Muscle of arm (tissue), 12 donors: ENCODE measurements around the gene CDK4. TPM values are rescaled to one million over a fixed set of nuclear protein-coding genes. Genes with fewer than 3 reads are reported as not detected.

Experiments
- DNase-seq: peaks from one replicate; pipeline ENCODE4 v3.0.0-alpha.2; 2013
- polyA plus RNA-seq, 12 donors: library from polyadenylated mRNA; unstranded; fragments of 120-200 nt; gene quantifications; one replicate each; pipeline ENCODE4 v1.2.1, GENCODE V29; 2013; ENCODE audit not compliant: insufficient read length in 12 of 12

Gene CDK4
- polyA plus RNA-seq, 12 donors: 106 to 176 (median 131) TPM; not detected in 1

DNA sequence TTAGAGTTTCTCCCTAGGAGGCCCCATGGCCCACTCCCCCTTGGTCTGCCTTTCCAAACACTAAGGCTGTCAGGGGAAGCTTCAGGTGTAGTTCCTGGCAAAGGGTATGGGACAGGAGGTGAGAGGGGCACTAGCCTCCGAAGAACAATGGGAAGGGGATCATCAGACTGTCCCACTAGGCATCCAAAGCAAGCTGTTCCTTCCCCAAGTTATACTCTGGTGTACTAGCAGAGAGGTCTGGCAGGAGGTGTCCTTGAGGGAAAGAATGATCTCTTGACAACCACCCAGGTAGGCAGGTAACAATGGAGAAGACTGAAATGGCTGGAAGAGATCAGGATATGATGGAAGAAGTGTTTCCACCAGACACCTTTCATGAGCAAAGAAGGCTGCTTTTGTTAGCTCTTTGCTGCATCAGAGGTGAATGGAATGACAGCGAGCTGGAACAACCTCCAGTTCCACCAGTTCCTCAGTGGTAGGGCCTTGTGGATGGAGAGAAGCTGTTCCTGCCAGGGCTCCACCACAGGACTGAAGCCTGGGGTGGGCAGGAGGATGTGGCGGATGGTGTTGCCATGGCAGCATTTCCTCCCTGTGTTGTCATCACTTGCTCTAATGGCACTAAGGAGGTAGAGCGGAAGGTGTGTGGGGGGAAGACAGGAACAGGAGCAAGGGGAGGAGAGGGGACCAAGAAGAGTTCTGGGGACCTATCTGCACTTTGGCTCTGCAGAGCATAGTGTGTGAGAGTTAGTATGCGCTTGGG is 11.3 kb downstream of the CDK4 start:
- DNase-seq: no peak

DNA sequence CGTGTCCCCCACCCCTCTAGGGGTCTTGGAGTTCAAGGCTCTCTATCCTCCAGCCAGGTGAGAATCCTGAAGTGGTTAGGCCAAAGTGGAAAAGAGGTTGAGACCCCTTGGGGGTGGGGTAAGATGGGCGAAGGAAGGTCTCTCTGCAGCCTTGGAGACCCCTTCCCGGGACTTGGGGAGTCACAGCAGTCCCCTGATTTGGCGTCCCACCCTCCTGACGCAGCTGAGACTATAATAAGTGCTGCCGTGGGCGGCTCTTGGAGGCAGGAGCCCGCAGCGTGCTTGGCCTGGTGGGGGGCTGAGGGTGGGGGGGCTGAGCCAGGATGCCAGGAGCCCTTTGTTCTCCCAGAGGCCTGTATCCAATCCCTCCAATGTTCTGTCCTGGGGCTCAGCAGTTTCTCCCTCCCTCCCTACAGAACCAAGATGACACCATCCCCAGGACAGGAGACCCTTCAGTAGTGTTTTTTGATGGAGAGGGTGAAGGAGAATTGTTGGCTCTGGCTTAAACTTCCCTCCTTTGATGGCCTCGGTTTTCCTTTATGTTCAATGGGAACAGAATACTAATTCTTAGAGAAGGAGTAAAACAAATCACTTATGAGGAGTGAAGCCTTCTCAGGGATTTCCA is 12.1 kb downstream of the CDK4 start:
- no peak for DNase-seq

DNA sequence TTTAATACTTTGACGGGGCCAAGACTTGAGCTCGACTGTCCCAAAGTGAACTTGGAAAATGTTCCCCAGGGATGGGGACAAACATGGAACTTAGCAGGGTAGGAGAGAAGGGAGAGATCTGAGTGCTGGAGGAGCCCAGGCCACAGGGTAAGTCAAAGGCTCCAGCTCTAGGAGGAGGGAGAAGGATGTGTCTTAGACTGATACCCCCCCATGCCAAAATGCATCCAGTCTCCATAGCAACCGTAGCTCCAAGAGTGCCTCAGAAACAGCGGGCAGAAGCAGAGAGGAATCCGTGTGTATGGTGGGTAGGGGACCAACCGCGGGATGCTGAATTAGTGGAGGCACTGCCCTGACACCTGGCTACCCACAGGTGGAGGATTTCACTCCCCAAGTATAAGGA is 12.7 kb downstream of the CDK4 start:
- no peak for DNase-seq

DNA sequence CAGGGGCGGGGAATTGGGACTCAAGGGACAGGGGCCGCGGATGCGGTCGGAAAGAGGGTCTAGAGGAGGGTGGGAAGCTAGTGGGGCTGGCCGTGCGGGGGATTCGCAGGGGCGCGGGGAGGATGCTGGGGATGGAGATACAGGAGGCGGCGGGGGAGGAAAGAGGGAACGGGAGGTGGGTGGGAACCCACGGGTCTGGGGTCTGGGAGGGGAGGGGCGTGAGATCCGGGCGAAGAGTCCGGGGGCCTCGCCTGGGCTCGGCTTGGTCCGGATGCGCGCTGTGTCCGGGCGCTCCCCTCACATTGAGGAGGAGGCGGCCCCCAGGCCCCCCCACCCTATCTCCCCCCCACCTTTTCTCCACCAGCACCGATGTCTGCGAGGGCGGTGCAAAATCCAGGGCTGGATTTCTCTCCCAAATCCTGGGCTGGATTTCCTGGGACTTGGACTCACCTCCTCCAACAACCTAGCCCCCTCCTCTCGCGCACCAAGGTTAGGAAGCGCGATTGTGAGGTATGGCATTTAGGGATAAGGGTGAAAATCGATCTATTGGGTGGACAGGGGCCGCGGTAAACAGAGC is 13.4 kb downstream of the CDK4 start, which contains the start of gene AGAP2:
AGAP2 (minus strand) TSS at position 82 of the 577 bp plus-strand sequence. CDS start 496 bp downstream, outside the sequence.
- no peak for DNase-seq

DNA sequence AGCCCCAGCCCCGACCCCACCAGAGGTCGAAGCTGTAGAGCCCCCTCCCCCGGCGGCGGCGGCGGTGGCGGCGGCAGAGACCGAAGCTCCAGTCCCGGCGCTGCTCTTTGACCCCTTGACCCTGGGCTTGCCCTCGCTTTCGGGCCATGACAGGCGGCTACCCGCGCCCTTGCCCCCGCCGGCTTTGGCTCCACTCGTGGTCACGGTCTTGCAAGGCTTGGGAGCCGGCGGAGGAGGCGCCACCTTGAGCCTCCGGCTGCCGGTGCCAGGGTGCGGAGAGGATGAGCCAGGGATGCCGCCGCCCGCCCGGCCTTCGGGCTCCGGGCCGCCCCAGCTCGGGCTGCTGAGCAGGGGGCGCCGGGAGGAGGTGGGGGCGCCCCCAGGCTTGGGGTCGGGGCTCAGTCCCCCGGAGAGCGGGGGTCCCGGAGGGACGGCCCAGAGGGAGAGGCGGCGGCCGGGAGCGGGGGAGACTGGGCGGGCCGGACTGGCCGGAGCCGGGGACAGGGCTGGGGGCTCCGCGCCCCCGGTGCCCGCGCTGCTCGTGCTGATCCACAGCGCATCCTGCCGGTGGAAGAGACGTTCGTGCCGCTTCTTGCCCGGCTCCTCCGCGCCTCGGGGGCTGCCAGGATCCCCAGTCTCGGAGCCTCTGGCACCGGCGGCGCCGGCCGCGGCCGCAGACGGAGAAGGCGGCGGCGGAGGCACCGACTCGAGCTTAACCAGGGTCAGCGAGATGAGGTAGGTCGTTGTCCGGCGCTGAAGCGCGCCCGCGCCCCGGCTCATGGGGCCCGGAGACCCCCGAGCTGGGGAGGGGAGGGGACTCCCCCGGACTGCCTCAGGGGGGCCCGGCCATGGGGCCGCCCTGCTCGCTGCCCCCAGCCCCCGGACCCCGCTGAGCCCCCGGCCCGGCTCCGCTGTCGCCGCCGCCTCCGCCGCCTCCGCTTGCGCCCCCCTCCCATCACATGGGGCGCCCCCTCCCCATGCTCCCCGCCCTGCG is 14.3 kb downstream of the CDK4 start:
- no peak for DNase-seq

DNA sequence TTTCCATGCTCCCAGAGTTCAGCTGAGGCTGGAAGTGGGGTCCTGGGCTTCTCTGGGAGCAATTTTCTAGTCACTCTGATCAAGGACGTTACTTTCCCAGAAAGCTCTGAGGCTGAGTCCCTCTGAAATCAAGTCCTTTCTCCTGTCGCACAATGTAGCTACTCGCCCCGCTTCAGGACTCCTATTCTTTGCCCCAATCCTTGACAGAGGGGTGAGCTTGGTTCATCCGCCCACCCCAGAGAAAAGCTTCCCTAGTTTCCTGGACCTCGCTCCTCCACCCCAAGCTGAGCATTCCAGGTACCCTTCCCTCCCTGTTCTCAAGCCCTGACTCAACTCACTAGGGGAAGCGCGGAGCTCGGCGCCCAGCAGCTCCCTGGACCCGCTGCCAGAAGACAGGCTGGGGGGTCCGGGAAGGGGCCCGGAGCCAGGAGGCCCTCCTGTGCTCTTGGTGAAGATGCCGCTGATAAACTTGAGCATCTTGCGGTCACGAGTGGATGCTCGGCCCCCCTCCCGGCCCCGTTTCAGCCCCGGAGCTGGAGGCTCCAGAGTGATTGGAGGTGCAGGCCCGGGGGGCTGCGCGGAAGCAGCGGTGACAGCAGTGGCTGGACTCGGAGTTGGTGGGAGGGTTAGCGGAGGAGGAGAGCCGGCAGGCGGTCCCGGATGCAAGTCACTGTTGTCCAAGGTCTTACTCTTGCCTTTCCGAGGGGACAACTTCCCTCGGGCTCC is 15.2 kb downstream of the CDK4 start:
- DNase-seq: no peak

DNA sequence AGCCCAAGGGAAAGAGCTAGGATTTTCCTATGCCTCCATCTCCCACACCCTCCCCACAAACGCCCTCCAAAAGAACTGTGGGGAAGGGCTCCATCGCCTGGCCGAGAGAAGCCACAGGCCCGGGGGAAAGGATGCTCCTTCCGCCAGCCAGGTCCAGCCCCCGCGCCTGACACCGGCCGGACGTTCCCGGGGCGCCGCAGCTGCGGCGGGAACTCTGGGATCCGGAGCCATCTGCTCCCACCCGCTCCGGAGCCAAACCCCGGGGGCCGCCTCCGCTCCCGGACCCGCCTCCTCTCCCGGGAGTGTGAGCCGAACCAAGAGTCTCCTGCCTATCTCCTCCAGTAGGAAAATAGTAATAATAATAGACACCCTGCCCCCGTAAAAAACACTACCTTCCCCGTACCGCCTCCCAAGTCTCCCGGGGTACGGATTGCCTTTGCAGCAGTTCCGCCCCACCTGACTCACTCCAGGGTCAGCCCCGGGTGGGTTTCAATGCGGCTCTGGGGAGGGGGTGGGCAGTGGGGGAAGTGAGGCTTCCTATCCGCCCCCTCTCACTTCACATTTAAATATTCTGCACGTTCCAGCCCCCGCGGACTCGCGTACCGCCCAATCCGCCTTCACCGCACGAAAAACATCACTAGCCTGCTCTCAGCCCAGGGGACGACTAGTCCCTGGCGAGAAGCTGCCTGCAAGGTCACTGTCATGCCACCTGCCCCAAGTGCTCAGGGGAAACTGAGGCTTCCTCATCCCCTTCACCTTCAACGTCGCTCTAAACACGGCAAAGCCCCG is 16.0 kb downstream of the CDK4 start:
- DNase-seq: no peak

DNA sequence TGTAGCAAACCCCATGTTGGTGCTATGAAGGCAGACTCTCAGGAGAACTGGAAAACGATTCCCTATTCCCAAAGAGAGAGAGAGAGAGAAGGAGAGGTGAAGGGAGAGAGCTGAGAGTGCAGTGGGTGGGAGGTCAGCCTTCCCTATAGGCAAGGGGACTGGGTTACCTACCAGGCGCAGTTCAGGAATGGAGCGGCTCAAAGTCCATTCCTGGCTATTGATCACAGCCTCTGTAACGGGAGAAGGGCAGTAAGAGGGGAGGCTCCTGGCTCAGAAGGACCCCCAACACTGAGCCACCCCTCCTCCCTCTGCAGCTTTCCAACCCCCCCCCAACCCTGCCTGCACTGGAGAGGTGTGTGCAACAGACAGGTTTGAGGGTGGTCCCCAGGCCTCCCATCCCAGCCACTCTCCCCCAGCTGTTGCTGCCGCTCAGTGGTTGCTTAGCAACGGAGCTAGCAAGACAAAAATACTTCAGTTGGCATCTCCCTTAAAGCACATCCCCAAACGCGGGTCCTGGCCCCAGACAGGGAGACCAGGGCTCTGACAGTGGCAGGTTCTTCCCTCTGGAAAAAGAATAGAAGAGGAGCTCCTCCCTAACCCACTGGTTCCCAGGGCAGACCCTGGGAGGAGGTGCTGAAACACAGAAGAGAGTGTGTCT is 16.8 kb downstream of the CDK4 start:
- DNase-seq: no peak

DNA sequence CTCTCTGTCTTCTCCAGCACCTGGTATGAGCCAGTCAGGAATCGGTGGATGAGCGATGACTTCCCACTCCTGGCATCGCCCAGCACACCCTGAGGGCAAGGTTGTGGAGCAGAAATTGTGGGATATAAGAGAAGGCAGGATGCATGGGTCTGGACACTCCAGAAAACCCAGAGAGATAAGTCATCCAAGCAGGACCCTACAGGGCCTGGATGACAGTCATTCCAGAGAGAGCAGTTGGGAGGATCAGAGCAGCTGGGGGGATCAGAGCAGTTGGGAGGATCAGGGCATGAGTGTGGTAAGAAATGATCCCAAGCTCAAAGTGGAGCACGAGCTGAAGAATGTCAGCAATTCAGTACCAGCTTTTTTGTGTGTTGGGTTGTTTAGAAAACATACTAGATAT is 17.5 kb downstream of the CDK4 start:
- no peak for DNase-seq

DNA sequence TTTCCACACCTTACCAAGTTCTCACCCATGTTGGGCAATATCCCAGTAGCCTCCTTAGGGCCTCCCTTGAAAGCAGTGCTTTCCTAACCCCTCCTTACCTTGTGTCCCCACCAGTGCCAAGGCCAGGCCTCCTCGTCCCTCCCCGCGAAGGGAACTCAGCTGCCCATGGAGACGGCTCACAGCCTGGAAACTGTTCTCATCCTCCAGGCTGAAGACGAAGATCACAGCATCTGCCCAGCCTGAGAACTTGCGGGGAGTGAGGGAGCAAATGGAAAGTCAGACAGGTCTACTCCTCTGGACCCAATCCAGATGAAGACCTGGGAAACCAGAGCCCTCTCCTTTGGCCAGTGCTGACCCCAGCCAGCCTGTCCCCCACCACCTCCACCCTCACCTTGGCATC is 18.2 kb downstream of the CDK4 start:
- DNase-seq: no peak

DNA sequence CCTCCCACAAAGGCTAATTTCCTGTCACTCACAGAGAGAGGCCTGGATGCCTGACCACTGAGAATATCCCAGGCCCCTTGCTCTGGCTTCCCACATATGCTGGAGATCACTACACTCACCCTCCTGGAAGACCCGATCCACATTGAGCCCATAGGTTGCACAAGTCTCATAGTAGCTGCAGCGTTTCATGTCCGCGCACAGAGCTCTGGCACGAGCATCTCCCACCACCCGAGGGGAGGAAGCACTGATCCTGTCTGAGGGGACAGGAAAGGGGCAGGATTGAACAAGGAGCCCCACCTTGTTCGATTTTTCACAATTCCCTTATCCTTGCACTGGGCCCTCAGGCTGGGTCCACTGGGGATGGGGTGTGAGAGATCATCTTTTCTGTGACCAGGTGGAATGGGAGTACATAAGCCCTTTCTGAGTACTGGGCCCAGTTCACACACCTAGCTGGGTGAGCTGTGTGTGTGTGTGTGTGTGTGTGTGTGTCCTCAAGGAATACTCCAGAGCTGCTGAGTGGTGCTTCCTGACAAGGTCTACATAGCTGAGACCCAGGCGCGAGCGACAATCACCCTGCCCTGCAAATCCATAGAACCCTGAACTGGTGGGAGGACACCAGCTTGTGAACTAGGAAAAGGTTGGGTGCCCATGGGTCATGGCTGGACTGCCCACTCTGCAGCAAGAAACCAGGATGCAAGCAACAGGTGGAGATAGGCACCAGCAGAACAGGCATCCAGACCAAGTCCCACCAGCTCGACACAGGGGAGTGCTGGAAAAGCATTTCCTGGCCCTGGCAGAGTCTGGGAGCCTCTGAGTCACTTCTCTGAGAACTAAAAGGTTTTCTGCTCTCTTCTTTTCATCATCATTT is 19.1 kb downstream of the CDK4 start:
- DNase-seq: no peak

DNA sequence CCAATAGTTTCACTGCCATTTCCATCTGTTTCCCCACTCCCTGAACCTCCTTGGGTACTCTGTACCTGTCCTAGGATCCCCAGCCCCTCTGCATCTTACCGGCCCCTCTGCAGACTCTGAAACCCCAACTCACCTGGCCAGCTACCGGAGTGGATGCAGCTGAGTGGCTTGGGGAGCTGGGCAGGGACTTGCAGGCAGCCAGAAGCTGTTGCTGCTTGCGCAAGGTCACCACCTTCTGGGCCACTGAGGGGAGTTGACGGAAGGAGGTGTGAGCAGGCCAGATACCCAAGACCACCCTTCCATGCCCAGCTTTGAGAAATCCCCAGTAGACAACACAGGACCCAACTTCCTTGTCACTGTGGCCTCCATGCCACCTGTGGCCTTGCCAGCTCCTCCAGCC is 19.8 kb downstream of the CDK4 start:
- DNase-seq: no peak

DNA sequence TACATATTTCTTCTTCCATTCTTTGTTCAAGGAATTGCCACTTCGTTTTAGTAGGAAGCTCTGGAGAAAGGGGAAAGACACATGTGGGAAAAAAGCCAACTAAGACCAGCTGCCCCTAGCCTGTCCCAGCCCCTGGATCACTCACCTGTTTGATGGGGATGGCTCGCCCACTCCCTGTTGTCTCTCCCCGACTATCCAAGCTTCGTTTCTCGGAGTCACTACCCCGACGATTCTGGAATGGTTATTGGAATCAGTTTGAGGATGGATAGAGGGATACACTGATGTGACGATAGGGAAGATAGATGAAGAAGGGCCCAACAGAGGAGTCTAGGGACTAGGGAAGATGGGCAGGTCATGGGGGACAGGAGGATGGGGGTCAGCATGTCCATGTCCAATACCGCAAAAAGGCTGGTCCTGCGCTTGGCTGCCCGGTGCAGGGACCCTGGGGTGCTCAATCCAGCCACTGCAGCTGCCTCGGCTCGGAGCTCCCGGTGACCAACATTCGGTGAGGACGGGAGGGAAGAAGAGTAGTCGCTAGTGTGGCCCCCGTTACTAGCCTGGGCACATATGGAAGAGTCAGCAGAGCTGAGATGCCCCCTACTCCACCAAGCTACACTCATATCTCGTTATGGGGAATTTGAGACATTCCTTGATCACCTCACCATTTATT is 20.6 kb downstream of the CDK4 start:
- DNase-seq: no peak

DNA sequence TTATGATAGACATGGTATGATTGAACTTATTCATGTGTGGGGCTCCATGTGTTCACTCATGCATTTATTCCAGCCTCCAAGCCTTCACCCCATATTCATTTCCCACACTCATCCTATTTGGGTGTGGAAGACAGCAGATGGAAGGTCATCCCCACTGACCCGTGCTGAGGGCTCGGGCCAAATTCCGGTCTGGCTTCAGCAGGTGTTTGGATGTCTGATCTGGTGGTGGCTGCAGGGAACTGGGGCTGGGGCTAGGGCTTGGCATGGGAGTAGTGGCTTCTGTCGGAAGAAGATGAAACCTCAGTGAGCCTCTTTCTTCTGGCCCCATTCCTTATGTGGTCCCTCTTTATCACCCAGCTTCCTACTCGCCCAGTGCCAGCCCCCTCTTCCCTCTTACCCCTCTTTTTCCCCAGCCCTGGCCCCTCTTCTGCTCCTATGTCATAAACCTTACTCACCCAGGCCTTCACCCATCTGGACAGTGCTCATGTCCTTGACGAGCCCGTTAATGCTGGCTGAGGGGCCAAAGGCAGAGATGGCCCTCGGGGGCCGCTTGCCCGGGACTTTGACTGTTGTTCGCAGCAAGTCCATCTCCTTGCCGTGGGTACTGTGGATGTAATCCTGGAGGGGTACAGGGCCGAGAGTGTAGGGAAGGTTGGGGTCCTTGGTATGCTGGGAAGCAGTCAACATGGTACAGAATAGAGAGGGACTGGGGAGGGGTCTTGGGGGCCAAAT is 21.6 kb downstream of the CDK4 start:
- DNase-seq: no peak

DNA sequence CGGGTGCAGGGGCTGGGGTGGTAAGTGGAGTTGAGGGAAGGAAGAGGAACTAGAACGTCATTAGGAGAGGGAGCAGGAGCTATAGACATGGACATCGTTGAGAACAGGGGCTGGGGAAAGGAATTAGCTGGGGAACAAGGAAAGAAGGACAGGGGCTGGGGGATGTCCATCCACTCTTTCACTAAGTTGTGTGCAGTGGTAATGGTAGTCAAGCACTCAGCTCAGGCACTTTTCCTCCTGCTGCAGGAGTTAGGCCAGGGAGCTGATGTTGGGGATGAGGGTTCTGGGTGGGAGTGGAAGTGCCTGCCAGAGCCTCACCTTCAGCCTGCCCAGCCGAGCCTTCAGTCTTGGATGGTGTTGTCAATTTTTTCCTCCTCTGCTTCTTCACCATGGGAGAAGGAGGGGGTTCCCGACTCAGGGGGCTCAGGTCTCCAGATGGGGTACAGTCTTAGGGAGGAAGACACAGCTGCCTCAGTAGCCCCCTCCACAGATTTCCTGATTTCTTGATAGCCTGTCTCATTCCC is 22.7 kb downstream of the CDK4 start:
- no peak for DNase-seq

DNA sequence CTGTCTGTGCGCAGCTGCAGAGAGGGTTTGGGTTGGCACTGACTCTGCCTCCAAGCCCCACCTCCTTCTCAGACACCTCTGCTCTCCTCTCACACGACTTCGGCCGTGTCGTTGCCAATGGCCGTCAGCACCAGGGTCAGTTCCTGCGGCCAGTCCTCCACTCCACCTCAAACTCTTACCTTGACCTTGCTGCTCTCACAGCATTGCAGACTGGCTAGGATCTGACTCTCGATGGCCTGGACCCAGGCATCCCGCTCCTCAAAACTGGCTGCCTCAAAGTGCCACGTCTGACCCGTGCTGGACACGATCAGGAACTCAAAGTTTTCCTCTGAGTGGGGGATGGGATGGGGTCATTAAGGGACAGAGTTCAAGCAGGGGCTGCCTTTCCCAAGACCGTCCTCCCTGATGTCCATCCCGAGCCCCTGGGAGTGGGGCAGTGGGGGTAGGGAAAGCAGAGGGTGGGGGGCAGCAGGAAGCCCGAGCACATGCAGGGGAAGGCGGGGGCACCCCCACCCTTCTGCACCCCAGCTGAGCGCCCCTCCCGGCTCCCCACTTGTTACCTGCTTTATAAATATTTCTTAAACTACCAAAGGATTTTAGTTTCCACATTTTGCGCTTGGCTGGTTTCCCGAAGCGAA is 24.2 kb downstream of the CDK4 start:
- no peak for DNase-seq
